Measurements from ENCODE around the gene PMM1. TPM values are rescaled to one million over a fixed set of nuclear protein-coding genes. Genes with fewer than 3 reads are reported as not detected.

The PMM1 gene
- total RNA-seq, 1 experiment from 2014 or later = 26.8 TPM

DNA sequence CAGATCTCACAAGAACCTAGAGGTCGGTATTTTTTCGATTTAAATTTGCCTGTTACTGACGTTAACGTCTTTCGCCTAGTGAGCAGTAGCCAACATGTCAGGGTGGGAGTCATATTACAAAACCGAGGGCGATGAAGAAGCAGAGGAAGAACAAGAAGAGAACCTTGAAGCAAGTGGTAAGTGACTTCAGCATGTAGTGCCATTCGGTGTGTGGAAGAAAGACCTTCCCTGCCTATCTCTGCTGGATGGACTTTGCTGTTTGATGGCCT lies 32.2 kb upstream of the PMM1 start:
- DNase-seq (ENCODE audit: low spot score) = no peak
- Histone ChIP-seq H3K36me3 (ENCODE audit: insufficient read depth, low read length, poor library complexity, severe bottlenecking) (peaks cover 41% of the 10 kb centered on the region), H3K27me3 (replicated peaks; ENCODE audit: insufficient read depth, low read depth, low read length, poor library complexity) (no peaks in the 10 kb centered on the region), H3K4me3 (ENCODE audit: low read depth, low read length, poor library complexity, severe bottlenecking) (peak overlapping the region; percentile 88), H3K9me3 (ENCODE audit: low read depth, low read length, poor library complexity, severe bottlenecking) (no peaks in the 10 kb centered on the region), H3K4me1 (ENCODE audit: insufficient read depth, low read length, poor library complexity, severe bottlenecking) (peaks cover 19% of the 10 kb centered on the region), H3K27ac (ENCODE audit: low read depth, low read length, poor library complexity, severe bottlenecking) (peak overlapping the region; percentile 98)
- BruUV-seq (replicated peaks) = no TSS peak
- intact Hi-C loops (cut with micrococcal nuclease; ENCODE audit: unreplicated experiment) = no loop called here
- ChIA-PET CTCF (no interaction called here), POLR2A (ENCODE audit: low non-redundant PET) (interaction anchor here (0.9 kb wide), 1 partner anchor 175 kb away, joined by 3 read pairs; the partner anchor contains the start of gene TOB2)
- TF ChIP-seq EZH2 (IDR thresholded peaks at IDR 0.05; ENCODE audit: borderline replicate concordance, low read depth, low read length, poor library complexity, severe bottlenecking) = no peak
- TF ChIP-seq, protein P1, sequence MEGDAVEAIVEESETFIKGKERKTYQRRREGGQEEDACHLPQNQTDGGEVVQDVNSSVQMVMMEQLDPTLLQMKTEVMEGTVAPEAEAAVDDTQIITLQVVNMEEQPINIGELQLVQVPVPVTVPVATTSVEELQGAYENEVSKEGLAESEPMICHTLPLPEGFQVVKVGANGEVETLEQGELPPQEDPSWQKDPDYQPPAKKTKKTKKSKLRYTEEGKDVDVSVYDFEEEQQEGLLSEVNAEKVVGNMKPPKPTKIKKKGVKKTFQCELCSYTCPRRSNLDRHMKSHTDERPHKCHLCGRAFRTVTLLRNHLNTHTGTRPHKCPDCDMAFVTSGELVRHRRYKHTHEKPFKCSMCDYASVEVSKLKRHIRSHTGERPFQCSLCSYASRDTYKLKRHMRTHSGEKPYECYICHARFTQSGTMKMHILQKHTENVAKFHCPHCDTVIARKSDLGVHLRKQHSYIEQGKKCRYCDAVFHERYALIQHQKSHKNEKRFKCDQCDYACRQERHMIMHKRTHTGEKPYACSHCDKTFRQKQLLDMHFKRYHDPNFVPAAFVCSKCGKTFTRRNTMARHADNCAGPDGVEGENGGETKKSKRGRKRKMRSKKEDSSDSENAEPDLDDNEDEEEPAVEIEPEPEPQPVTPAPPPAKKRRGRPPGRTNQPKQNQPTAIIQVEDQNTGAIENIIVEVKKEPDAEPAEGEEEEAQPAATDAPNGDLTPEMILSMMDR (conservative IDR thresholded peaks at IDR 0.05; ENCODE audit: low read depth, low read length) = no peak

DNA sequence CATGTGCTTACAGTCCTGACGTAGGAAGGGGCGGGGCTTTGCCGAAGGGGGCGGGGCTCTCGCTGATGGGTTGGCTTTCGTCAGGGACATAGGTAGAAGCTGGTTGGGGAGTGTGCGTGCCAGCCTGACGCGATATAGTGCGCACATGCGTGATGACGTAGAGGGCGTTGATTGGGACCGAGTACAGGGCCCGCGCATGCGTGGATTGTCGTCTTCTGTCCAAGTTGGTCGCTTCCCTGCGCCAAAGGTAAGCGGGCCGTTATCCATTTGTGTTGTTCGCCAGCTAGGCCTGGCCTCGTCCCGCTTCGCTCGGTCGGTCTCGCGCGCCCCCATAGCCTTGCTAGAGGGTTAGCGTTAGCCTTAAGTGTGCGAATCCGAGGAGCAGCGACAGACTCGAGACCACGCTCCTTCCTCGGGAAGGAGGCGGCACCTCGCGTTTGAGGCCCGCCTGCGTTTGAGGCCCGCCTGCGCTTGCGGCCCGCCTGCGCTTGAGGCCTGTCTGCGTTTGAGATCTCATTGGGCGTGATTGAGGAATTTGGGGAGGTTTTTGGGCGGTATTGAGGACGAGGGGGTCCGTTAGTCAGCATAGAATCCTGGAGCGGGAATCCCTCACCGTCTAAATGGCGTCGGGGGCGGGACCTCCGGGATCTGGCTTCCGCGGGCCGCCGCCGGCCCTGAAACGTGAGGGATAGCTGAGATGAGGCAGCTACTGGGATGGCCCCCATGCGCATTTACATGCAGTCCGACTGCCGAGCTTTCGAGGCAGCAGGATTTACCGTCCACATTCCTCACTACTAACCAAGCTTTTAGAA lies 31.7 kb upstream of the PMM1 start, which contains the start of gene XRCC6:
Gene XRCC6 (plus strand): TSS at position 197 of the 812 bp plus-strand sequence. CDS start 710 bp downstream, outside the sequence.
- no peaks in the 10 kb centered on the region for H3K27me3 ChIP-seq (replicated peaks; ENCODE audit: insufficient read depth, low read depth, low read length, poor library complexity)
- TF ChIP-seq, protein P1 (conservative IDR thresholded peaks at IDR 0.05; ENCODE audit: low read depth, low read length) = no peak
- no peak for TF ChIP-seq EZH2 (IDR thresholded peaks at IDR 0.05; ENCODE audit: borderline replicate concordance, low read depth, low read length, poor library complexity, severe bottlenecking)
- peaks cover 19% of the 10 kb centered on the region for H3K4me1 ChIP-seq (ENCODE audit: insufficient read depth, low read length, poor library complexity, severe bottlenecking)
- intact Hi-C loops (cut with micrococcal nuclease; ENCODE audit: unreplicated experiment) = no loop called here
- H3K36me3 ChIP-seq (ENCODE audit: insufficient read depth, low read length, poor library complexity, severe bottlenecking) = peaks cover 39% of the 10 kb centered on the region
- BruUV-seq (replicated peaks) = no TSS peak
- H3K4me3 ChIP-seq (ENCODE audit: low read depth, low read length, poor library complexity, severe bottlenecking) = peak within 1 kb of the TSS; percentile 88
- H3K27ac ChIP-seq (ENCODE audit: low read depth, low read length, poor library complexity, severe bottlenecking) = peak within 1 kb of the TSS; percentile 98
- H3K9me3 ChIP-seq (ENCODE audit: low read depth, low read length, poor library complexity, severe bottlenecking) = no peaks in the 10 kb centered on the region
- CTCF ChIA-PET = interaction anchor here (0.6 to 1.0 kb wide), 2 partner anchors 45 to 78 kb away, joined by 3 to 4 read pairs; partner anchors contain the start of gene POLR3H
- DNase-seq (ENCODE audit: low spot score) = peak; percentile 99
- POLR2A ChIA-PET (ENCODE audit: low non-redundant PET) = interaction anchor here (0.5 to 0.9 kb wide), 5 partner anchors 31 to 712 kb away, joined by 3 to 6 read pairs (median 3); partner anchors contain the start of genes CSDC2, PMM1 and TOB2

DNA sequence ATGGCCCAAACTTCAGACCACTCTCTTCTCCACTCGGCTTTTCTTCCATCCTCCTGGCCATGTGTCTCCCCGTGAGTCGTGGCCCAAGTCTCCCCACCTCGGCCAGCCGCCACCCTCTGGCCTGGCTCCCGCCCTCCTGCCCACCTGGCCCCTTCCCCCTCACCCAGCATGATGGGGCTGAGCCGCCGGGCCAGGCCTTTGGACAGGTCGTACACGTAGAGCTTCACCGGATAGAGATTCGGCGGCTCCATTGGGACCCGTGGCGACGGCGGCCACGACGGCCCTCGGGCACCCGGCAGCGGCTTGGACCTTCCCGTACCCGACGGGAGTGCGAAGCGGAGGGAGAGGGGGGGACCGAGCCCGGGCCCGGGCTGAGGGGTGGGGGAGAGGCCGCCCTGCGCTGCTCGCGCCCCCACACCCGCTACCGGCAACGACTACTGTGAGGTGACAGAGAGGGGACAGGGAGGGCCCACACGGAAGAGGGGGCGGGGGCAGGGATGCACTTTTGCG lies 31.0 kb upstream of the PMM1 start, which contains the start of gene DESI1:
Gene DESI1 (minus strand): TSS at position 455 of the 510 bp plus-strand sequence. CDS start 204 bp downstream, at position 251.
- Histone ChIP-seq H3K9me3 (ENCODE audit: low read depth, low read length, poor library complexity, severe bottlenecking) (no peaks in the 10 kb centered on the region), H3K27ac (ENCODE audit: low read depth, low read length, poor library complexity, severe bottlenecking) (peak within 1 kb of the TSS; percentile 98), H3K36me3 (ENCODE audit: insufficient read depth, low read length, poor library complexity, severe bottlenecking) (peaks cover 33% of the 10 kb centered on the region), H3K4me1 (ENCODE audit: insufficient read depth, low read length, poor library complexity, severe bottlenecking) (peaks cover 19% of the 10 kb centered on the region), H3K27me3 (replicated peaks; ENCODE audit: insufficient read depth, low read depth, low read length, poor library complexity) (no peaks in the 10 kb centered on the region), H3K4me3 (ENCODE audit: low read depth, low read length, poor library complexity, severe bottlenecking) (peak within 1 kb of the TSS; percentile 88)
- CTCF ChIA-PET = interaction anchor here (0.6 to 1.0 kb wide), 2 partner anchors 46 to 77 kb away, joined by 3 to 4 read pairs; partner anchors contain the start of gene POLR3H
- no TSS peak for BruUV-seq (replicated peaks)
- peak; percentile 28 for DNase-seq (ENCODE audit: low spot score)
- POLR2A ChIA-PET (ENCODE audit: low non-redundant PET) = interaction anchor here (0.6 kb wide), 2 partner anchors 31 to 300 kb away, joined by 3 to 4 read pairs; partner anchors contain the start of gene PMM1
- TF ChIP-seq, protein P1 (conservative IDR thresholded peaks at IDR 0.05; ENCODE audit: low read depth, low read length) = no peak
- no peak for TF ChIP-seq EZH2 (IDR thresholded peaks at IDR 0.05; ENCODE audit: borderline replicate concordance, low read depth, low read length, poor library complexity, severe bottlenecking)
- intact Hi-C loops (cut with micrococcal nuclease; ENCODE audit: unreplicated experiment) = no loop called here
